K562 (cell line): Measurements from ENCODE around the gene TMEM87B. TPM values are rescaled to one million over a fixed set of nuclear protein-coding genes. Genes with fewer than 3 reads are reported as not detected.

Source experiments
- ZFPM2 ChIP-seq: fragments of 250-450 bp; sonication (Bioruptor Pico); IDR thresholded peaks from 2 replicates; pipeline ENCODE4 v1.5.1; 2022; ENCODE audit warnings: mild to moderate bottlenecking
- polyA plus RNA-seq, 8 experiments: library from polyadenylated mRNA; depleted of rRNA in 4 of 8; stranded (reverse) in 5 of 8; unstranded in 3 of 8; fragments of >200 nt; fragmentation: Nextera tagmentation in 2 of 8; fragmentation: Illumina TruSeq in 1 of 8; extraction: Ambion mirVana in 2 of 8; extraction: Trizol in 1 of 8; gene quantifications; 2 replicates each; pipeline versions ENCODE4 v1.2.1 to v1.2.3, GENCODE V29; 2011 to 2014; ENCODE audit warnings: inconsistent platforms in 1 of 8, missing spikeins in 1 of 8
- total RNA-seq, 7 experiments: library from RNA; depleted of rRNA in 6 of 7; stranded (reverse); fragments of >200 nt in 6 of 7; fragmentation: Illumina TruSeq in 2 of 7; extraction: Trizol in 2 of 7; gene quantifications; 2 replicates each; pipeline versions ENCODE4 v1.2.1 to v1.2.3, GENCODE V29; 2011 to 2021; ENCODE audit warnings: low replicate concordance in 1 of 7
- TF ChIP-seq, protein P1 (sequence below), 2 experiments: fragments of 450-650 bp; IDR thresholded peaks; 2 replicates each; pipeline ENCODE4 v1.6.1; 2016; ENCODE audit warnings: mild to moderate bottlenecking in 2 of 2, borderline replicate concordance in 1 of 2, low read depth in 1 of 2, moderate library complexity in 1 of 2

Gene TMEM87B
- total and polyA plus RNA-seq, 9 of the 15 experiments (the other 6 are each of a cell fraction or from before 2014, with no cell fraction given): 3.7 to 17.1 (median 11.0) TPM

DNA sequence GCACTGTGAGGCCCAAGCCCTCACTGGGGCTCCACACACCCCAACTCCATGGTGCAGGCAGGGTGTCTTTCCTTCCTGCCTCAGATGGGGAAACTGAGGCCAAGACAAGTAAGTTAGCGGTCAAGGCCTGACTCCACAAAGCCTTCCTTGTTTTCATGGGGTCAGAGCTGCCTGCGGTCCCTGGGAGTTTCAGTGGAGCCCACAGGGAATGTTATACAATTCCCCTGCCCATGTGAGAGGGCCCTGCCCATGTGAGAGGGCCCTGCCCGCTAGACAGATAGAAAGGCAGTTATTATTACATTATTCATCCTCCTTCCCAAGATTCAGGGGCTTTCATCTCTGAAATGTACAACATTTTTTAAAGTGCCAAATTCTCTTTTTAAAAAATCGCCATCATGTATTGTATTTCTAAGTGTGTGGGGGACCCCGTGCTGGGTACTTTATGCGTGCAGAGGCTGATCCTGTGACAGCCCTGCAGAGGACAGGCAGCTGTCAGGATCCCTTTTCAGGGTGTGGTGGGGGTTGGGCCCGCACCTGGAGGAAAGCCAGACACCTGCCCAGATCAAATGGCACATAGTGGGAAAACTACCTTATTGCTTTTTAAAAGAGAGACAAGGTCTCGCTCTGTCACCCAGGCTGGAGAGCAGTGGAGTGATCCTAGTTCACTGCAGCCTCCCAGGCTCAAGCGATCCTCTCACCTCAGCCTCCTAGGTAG lies 106.5 kb downstream of the TMEM87B start (continued):
- TF ChIP-seq, protein P1, sequence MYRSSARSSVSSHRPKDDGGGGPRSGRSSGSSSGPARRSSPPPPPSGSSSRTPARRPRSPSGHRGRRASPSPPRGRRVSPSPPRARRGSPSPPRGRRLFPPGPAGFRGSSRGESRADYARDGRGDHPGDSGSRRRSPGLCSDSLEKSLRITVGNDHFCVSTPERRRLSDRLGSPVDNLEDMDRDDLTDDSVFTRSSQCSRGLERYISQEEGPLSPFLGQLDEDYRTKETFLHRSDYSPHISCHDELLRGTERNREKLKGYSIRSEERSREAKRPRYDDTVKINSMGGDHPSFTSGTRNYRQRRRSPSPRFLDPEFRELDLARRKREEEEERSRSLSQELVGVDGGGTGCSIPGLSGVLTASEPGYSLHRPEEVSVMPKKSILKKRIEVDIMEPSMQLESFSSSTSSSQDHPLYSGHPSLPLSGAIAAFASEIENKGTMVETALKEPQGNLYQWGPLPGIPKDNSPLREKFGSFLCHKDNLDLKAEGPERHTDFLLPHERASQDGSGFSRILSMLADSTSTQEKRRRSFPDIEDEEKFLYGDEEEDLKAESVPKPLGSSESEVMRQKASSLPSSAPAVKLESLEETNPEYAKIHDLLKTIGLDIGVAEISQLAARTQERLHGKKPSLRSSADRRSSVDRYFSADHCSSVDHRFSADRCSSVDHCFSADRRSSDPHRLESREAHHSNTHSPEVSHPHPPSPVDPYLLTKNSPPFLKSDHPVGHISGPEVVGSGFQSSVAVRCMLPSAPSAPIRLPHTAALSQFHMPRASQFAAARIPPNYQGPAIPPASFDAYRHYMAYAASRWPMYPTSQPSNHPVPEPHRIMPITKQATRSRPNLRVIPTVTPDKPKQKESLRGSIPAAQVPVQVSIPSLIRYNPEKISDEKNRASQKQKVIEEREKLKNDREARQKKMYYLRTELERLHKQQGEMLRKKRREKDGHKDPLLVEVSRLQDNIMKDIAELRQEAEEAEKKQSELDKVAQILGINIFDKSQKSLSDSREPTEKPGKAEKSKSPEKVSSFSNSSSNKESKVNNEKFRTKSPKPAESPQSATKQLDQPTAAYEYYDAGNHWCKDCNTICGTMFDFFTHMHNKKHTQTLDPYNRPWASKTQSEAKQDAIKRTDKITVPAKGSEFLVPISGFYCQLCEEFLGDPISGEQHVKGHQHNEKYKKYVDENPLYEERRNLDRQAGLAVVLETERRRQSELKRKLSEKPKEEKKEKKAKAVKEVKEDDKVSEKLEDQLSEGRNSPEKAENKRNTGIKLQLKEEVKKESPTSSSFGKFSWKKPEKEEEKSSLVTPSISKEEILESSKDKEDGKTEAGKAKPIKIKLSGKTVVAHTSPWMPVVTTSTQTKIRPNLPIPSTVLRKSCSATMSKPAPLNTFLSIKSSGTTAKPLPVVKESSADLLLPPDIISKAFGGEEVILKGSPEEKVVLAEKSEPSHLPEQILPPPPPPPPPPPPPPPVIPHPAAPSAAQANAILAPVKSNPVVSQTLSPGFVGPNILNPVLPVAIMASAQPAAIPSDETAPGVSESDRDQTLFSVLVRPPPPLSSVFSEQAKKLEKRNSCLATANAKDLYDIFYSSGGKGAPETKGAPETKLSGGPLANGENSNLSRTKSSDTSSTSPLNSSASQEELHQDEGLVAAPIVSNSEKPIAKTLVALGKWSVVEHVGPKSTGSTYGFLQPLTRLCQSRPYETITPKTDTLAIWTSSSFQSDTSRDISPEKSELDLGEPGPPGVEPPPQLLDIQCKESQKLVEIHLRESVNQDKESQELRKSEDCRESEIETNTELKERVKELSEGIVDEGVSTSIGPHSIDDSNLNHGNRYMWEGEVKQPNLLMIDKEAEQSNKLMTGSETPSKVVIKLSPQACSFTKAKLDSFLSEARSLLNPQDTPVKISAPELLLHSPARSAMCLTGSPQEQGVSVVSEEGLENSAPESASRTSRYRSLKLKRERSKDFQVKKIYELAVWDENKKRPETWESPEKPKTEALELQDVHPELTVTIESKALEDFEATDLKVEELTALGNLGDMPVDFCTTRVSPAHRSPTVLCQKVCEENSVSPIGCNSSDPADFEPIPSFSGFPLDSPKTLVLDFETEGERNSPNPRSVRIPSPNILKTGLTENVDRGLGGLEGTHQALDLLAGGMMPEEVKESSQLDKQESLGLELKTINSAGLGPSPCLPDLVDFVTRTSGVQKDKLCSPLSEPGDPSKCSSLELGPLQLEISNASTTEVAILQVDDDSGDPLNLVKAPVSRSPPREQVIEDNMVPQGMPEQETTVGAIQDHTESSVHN (IDR thresholded peaks at IDR 0.05; ENCODE audit: borderline replicate concordance in 1 of 2, low read depth in 1 of 2): no peak
- no peak for TF ChIP-seq ZFPM2 (CRISPR knock-in tag)
- TF ChIP-seq, all 486 proteins: peak for 0
